Endothelial cell of hepatic sinusoid (primary cell): ENCODE data around the gene SNED1.

Experiments
- in situ Hi-C: cut with HindIII; loops from 2 replicates; pipeline ENCODE4 v1.10.0; 2017; ENCODE audit warnings: low sequenced_read_pairs

Gene SNED1

DNA sequence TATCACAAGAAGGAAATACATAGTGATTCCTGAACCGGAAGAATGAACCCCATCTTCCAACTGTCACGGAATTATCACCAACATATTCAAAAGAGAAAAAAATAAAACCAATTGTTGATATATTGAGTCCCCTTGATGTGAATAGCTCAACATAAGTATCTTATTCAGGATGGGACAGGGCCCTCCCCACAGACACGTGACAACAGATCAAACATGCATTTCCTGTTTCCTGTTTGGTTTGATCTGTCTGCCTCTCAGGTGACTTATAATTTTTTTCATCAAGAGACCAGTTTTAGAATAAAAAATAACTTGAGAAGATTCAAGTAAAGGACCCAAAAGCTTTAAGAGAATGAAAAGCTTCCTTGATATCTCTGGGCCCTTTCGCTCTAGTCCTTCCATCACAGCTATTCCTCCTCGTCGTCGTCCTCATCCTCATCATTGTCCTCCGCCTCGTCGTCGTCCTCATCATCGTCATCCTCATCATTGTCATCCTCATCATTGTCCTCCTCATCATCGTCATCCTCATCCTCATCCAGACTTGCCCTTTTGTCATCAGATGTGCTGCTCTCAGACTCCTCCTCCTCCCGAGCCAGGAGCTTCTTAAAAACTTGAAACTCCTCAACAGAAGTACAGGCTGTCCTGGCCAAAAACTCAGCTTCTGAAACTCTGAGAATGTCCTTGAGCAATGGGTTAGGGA lies 97.3 kb downstream of the SNED1 start:
- in situ Hi-C loops: no loop called here

- in situ Hi-C loops: no loop called here
These were observed 98.6 kb downstream of the SNED1 start for GRCh38 chr2:241096979-241097378.

DNA sequence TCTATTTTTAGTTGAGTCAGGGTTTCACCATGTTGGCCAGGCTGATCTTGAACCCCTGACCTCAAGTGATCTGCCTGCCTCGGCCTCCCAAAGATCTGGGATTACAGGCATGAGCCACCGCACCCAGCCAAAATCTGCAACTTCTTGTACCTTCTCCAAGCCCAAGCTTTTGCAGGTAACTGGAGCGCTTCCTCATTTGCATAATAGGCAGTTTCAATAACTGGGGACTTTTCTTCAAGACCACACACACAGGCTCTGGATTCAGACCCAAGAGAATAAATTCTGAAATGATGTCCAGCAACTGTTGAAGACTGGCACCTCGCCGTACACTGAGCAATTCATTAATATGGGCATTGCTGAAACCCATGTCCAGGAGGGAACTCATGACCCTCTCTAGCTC lies 100.8 kb downstream of the SNED1 start:
- in situ Hi-C loops: no loop called here

DNA sequence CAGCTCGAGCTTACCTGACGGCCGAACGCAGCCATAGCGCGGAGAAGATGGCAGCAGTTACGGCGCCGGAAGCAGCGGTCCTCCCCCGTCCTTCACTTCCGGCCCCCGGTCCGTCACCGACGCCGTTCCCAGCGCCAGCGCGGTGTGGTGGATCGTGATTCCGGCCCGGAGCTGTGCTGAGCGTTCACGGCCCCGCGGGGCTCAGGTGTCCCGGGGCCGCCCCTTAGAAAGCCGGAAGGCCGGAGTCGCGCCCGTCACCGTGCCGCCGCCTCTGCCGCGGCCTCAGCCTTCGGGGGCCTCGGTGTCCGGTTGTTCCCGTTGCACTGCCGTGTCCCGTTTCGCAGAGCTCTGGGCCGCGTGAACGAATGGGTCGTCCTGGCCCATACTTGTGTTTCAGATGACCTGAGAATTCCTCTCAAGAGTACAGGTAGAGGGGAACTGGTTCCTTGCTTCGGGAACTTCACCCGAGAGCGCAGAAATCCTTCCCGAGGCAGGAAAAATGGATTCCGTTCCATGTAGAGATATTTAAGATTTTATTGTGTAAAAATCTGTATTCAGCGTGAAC lies 103.9 kb downstream of the SNED1 start, which contains the start of gene MTERF4:
TSS of gene MTERF4 (minus strand) at position 49 of the 565 bp plus-strand sequence. CDS start at position 35, 14 bp downstream.
- in situ Hi-C loops: no loop called here

GRCh38 chr2:241103176-241103595 lies 104.8 kb downstream of the SNED1 start:
- in situ Hi-C loops: no loop called here

- in situ Hi-C loops: loop anchor here (5.0 kb wide), 3 partner anchors 38 to 103 kb away; no protein-coding TSS in a partner anchor
These were observed 106.2 kb downstream of the SNED1 start for GRCh38 chr2:241104611-241105010.

GRCh38 chr2:241105641-241106040 lies 107.2 kb downstream of the SNED1 start:
- in situ Hi-C loops: loop anchor here (5.0 kb wide), 3 partner anchors 37 to 102 kb away; no protein-coding TSS in a partner anchor

GRCh38 chr2:241107031-241107783 lies 108.8 kb downstream of the SNED1 start:
- in situ Hi-C loops: loop anchor here (5.0 kb wide), 3 partner anchors 35 to 100 kb away; no protein-coding TSS in a partner anchor

GRCh38 chr2:241108271-241109209 lies 110.1 kb downstream of the SNED1 start:
- in situ Hi-C loops: loop anchor here (5.0 kb wide), 3 partner anchors 34 to 99 kb away; no protein-coding TSS in a partner anchor

- in situ Hi-C loops: loop anchor here (5.0 to 10.0 kb wide), 4 partner anchors 33 to 265 kb away; no protein-coding TSS in a partner anchor
These were observed 111.0 kb downstream of the SNED1 start for GRCh38 chr2:241109210-241110088.

GRCh38 chr2:241110089-241110606 lies 111.7 kb downstream of the SNED1 start:
- in situ Hi-C loops: loop anchor here (10.0 kb wide), 1 partner anchor 265 kb away; no protein-coding TSS in a partner anchor

GRCh38 chr2:241110607-241111439 lies 112.4 kb downstream of the SNED1 start:
- in situ Hi-C loops: loop anchor here (10.0 kb wide), 1 partner anchor 266 kb away; no protein-coding TSS in a partner anchor

DNA sequence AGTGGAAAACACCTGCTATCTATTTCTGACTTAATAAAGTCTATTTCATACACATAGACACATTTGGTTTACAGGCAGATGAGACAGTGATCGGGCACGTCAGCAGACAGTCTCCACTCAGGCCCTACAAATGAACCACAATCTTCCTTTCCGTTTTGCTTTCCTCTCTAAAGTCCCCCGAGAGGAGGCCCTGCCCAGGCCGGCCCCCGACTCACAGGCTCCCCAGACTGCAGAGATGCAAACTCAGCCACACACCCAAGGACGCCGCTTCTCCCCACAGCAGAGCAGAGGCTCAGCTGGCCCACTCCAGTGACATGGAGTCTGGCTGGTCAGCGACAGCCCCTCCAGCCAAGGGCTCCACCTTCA lies 113.0 kb downstream of the SNED1 start:
- in situ Hi-C loops: loop anchor here (10.0 kb wide), 1 partner anchor 267 kb away; no protein-coding TSS in a partner anchor

GRCh38 chr2:241112046-241112445 lies 113.6 kb downstream of the SNED1 start:
- in situ Hi-C loops: loop anchor here (10.0 kb wide), 1 partner anchor 267 kb away; no protein-coding TSS in a partner anchor

DNA sequence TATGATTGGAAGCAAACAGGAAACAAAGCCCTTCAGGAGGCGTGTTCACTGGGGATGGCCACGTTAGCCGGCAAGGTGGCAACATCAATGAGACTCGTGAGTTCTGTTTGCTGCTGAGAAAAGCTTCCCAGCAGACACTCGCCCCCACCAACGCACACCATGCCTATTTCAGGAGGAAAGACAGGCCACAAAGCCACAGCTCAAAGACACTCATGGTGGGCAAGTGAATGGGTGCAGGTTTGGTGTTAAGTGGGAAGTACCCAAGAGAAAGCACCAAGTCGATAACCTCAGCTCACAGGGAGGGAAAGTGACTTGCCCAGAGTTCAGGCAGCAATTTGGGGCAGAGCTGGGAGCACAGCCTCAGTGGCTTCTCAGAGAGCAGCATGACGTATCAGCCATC lies 114.2 kb downstream of the SNED1 start:
- in situ Hi-C loops: loop anchor here (10.0 kb wide), 1 partner anchor 268 kb away; no protein-coding TSS in a partner anchor

DNA sequence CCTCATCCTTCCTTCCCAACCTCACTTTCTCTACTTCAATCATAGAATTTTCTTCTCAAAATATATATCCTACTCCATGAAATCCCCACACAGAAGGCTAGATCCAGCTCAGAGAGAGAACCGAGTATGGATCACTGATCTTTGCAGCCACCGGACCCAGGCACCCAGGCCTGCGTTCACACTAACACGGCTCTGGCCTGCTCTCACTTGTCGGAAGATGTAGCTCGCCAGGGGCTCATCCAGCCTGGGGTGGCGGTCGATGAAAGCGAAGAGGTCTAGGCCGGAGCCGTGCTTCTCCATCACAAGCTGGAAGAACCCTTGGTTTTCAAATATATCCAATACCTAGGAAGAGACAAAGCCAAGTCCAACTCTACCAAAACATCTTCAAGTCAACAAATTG lies 116.4 kb downstream of the SNED1 start:
- in situ Hi-C loops: loop anchor here (10.0 kb wide), 1 partner anchor 270 kb away; no protein-coding TSS in a partner anchor

GRCh38 chr2:241115361-241115760 lies 116.9 kb downstream of the SNED1 start:
- in situ Hi-C loops: loop anchor here (10.0 kb wide), 1 partner anchor 271 kb away; no protein-coding TSS in a partner anchor
